NCI-H526 (cell line): ENCODE measurements around the gene MAST4.

Experiments
- DNase-seq, 2 experiments: peaks; one replicate each; lab custom pipeline; 2025; lab: John Stamatoyannopoulos, UW

The MAST4 gene

DNA sequence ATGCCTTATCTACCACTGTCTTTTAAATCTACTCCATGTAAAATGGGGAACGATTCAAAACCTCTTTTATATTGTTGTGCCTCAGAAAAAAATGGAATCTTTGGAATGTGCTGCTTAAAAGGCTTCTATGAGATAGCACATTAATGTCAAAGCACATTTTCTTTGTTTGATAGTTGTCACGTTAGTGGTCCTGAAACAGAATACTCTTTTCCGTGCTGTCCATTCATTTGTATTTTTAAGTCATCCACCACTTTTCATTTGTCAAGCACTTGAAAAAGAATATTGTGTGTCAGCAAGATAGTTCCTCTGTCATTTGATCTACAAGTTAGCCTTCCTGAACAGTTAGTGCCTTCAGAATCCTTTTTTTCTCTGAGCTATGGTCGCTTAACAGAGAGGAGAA, 246.9 kb downstream of the MAST4 start:
- DNase-seq: no peak

DNA sequence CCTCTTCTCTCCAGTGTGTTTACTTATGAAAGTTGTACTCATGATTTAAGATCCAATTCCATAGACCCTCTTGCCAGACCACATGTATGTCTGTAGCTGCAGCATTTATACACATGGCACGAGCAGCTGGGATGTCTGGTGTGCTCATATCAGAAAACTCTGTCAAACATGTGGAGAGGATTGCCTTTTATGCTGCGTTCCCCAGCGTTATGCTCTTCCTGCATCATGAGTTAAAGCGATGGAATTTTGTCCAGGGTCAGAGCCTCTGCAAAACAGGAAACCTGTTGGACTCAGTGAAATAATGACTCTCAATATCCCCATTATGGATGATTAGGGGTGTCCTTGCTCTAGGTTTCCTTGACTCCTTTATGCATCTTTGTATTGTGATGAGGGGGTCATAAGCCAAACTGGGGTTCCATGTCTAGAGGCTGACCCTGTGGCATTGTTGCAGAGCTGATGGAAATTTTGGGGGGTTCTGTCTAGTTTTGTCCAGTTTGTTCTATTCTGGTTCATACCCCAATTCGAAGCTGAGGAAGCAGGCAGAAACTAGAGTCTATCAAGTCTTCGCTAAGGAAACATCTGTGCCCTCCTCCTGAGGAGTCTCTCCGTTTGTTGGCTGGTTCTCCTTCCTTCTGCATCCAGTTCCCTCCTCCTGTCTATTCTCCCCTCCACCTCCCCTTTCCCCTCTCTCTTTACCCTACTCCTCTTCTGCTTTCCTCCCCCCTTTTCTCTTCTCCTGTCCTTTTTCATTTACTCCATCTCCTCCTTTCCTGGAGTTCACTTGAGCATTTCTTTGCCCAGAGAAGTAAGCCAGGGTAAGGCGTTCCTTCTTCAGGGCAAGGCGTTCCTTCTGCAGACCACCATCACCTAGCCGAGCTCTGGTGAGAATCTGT, 252.8 kb downstream of the MAST4 start:
- DNase-seq: no peak

DNA sequence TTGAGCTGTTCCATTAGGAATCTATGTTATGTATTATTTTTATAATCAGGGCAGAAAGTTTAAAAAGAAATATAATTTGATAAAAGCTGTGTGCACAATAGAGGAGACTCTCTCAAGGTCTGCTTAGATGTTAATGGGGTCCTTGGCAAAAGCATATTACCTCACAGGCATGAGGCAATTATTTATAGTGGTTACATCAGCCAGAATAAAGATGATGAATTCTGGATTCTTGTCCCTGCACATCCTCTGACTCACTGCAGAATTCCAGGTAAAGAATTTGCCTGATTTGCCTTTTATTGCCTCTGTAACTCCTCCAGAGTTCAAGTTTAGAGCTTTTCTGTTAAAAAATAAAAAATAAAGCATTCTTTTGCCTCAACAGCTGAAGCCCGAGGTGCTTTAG, 253.6 kb downstream of the MAST4 start:
- no peak for DNase-seq

DNA sequence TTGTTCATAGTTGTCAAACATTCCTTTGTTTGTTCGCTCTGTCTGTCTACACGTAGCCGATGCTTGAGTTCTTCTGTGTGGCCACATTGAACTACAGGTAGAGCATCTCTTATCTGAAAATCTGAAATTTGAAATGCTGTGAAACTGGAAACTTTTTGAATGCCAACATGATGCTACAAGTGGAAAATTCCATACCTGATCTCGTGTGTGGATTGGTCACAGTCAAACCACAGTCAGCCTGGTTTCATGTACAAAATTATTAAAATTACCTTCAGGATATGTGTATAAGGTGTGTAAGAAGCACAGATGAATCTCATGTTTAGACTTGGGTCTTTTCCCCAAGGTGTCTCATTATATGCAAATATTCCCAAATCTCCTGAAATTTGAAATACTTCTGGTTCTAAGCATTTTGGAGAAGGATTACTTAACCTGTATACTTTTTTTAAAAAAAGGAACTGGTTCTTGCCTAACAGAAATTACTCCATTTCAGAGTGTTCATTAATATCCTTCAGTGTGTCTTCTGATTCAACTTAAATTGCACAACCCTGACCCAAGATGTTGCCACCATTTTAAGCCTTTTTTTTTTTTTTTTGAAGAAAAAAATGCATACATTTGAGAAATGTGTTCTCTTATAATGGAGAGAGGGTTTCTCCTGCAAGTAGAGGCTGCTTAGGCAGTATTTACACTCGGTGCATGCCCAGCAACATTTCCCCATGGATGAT, 254.3 kb downstream of the MAST4 start:
- DNase-seq: no peak

DNA sequence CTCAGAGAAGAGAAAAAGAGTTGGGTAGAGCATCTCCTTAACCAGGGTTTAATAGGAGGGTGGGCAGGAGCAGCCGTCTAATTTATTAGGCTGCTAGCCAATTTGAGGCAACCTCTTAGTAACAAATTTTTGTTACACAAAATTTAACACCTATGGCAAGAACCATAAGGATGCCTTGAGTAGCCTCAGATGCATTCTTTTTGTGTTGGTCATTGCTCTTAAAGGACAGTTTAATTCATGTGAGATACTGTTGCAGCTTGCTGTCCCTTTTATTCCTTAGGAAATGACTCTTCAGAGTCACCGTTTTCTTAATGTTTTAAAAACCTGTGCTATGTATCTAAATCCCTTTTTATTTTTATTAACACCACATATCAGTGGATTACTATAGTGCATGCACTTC, 255.1 kb downstream of the MAST4 start:
- DNase-seq: no peak

DNA sequence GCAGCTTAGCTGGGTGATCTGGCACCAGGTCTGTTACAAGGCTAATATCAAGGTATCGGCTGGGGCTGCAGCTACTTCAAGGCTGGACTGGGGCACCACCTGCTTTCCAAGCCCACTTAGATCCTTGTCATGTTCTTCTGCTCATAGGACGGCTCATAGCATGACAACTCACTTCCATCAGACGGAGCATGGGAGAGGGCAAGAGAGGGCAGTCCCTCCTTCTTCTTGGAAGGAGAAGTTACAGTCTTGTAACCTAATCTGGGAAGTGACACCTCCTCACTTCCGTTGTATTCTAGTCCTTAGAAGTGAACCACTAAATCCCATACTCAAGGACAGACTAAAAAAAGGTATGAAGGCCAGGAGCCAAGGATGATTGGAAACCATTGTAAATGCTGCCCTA, 258.2 kb downstream of the MAST4 start:
- DNase-seq: no peak

DNA sequence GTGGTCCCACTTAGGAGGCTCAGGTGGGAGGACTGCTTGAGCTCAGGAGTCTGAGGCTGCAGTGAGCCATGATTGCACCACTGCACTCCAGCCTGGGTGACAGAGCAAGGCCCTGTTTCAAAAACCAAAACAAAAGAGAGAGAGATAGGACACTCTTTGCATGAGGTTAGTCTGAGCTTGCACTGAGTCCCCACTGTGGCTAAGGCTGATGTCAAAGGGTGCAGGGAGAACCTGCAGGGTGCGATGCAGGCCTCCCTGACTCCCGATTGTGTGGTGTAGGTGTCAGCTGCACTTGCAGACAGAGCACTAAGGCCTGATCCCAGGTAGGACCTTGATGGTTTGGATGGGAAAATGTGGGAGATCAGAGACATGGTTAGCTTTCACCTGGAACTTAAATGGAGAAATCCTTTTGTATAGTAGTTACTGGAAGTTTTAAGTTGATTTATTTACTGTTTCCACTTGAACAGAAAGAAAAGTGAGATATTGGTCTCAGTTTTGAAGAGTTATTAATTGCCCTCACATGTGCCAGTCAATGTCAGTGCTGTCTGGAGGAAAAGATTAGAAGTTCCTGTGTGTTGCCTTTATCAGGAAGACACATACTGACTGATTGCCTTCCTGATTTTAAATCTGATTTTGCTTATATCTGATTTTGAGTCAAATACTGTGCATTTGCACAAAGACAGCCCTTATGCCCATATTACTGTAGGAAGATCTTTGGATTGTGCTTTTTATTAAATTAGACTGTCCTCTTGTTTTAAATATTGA, 260.0 kb downstream of the MAST4 start:
- DNase-seq: no peak

DNA sequence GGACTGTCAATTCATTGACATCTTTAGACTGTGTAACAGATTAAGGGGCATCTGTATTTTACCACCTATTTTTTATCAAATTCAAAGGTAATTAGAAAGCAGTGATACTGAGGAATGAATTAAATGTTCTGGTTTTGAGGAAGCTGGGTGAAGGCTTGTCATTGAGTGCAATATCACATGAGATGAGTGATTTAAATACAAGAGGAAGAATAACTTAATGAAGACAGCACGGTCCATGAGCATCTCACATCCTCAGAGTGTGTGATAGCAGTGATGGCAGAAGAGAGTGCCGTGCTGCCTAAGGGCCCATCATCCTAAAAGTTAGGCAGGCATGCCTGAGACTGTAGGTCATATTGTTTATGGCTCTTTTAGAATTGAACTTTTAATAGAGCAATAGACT, 263.3 kb downstream of the MAST4 start:
- no peak for DNase-seq

DNA sequence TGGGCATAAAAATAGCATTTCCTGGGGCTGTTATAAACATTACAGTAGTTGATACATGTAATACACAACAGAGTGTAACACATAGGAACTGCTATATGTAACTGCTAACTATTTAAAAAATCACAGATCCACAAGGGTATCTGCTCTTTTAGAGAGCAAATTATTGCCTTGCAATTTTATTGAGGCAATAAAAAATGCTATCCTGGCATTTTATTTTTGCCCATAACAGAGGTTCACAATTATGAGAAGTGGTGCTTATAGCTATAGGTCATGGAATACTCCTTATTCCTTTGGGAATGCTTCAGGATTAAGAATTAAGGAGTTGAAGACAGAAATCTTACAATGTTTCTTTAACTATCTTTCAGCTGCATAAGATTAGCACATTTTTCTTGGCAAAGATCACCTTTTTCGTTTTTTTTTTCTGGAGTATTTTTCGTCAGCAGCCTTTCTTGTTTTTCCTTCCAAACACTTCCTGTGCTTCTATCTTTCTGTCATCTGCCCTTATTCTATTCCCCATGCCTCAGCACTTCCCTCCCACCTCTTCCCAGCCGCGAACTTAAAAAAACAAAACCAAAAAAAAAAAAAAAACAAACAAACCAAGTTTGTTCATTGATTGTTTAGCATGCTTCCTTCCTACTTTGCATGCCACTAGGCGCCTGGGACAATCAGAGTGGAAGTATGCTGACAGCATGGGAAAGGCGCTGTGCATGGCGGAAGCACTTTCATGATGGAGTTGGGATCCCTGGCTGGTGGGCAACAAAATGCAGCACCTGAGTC, 264.2 kb downstream of the MAST4 start:
- peak in 1 of 2 experiments; percentile 6 for DNase-seq

DNA sequence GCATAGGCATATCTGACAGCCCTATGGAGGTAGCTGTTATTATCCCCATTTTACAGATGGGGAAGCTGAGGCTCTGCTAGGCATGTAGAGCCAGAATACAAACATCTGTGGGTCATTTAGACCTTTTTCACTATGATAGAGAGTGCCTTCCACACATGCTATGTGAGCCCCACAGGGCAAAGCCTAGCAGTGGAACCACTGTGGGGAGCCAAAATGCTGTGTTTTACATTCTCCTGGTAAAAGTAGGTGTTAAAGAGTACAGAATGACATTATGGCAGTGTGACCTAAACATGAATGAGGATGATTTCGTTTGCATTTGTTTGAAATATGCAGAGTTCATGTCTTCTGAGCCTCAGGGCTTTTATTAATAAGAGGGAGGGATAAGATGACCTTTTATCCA, 265.2 kb downstream of the MAST4 start:
- DNase-seq: no peak

DNA sequence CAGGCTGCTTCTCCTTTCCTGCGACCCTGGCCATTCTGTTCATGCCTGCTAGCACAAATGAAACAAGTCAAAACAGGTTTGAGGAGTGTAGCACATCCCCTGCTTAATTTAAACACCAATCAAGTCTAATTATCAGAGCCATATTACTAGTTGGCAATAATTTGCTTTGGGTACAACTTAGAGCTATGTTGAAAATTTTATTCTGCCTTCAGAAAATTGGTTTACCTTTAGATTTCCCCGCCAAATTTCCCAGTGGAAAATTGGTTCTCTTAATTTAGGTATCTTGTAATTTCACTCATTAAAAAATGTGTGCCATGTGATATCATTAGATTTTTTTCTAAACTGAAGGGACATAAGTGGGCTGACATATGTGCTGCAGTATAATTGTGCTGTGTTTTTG, 265.8 kb downstream of the MAST4 start:
- DNase-seq: no peak

DNA sequence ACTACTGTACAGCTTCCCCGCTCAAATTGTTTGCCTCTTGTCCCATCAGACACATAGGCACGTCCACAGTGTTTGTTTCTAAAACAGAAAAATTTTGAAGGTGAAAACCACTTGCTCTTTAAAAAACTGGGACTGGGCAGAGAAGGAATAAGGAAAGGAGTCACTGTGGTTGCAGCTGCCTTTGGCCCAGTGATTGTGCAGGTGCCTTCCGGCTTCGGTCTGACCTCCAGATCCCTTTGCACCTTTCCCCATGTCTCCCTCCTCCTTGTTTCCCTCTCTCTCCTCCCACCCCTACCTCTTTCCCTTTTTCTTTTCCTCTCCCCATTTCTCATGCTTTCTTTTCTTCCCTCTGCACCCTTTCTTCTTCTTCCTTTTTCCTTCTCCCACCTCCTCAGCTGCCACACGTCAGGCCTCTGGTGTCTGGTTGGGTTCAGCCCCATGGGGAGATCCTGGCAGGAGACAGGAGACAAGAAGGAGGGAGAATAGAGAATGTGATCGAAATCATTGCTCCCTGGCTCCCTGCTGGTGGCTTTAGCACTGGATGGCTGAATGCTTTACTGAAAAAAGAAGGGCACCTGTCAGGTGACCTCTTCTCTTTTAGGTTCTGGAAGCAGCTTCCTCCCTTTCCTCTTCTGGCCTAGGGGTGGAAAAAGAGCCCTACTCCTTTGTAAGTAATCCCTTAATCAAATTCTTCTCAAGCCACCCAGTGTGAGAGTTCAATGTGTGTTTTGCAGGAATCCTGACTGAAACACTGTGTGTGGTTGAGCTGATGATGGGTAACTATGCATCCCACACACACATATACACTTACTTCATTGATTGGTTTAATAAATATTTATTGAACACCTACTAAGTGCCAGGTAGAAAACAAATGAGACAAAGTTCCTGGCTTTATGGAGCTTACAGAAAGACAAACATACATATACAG, 267.3 kb downstream of the MAST4 start:
- no peak for DNase-seq

DNA sequence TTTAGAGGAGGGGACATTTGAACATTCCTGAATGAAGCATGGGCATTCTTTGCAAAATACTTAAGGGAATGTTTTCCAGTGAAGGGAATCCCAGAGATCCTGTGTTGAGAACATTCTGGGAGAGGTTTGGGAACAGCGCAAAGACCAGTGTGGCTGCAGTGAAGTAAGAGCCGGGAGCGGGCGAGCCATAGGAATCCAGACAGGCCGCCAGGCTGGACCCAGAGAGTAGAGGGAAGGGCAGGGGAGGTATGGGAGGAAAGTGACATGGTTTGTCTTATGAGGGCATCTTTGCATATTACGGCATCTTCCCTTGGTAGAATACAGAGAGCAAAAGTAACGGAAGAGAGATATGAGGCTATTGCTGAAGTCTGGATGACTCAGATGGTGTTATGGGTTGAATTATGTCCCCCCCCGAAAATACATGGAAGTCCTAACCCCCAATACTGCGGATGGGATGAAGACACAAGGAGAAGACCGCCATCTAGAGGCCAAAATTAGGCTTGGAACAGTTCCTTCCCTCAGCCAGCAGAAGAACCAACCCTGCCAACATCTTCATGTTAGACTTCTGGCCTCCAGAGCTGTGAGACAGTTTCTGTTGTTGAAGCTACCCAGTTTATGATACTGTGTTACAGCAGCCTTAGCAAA, 268.2 kb downstream of the MAST4 start:
- DNase-seq: no peak

DNA sequence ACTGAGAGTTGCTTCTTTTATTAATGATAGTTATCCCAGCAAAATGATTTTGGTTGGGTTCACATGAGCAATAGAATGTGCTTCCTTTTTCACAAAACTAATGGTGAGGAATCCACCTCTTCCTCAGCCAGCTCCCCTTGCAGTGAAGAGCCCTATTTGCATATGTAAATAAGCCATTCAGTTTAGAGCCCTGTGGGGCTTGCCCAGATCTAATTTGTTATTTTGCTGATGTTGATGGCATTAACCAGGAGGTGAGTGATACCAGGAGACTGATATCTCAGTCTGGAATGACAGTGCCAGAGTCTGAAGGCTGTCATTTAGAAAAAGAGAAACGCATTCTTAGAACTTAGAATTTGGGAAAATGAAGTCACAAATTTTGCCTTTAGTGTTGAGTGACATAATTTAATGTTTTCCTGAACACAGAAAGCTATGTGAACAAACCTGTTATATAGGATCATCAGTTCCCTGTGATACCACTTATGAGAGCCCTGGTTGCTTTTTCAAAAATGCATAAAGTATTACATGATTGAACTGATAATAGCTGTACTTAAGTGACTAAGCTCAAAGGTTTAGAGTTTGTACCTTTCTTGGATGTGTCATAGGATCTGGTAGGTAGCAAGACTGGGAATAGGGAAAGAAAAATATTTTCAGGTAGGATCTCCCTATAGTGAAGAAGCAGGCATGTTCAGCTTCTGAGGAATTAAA, 271.6 kb downstream of the MAST4 start:
- peak; percentile 29 to 75 for DNase-seq

DNA sequence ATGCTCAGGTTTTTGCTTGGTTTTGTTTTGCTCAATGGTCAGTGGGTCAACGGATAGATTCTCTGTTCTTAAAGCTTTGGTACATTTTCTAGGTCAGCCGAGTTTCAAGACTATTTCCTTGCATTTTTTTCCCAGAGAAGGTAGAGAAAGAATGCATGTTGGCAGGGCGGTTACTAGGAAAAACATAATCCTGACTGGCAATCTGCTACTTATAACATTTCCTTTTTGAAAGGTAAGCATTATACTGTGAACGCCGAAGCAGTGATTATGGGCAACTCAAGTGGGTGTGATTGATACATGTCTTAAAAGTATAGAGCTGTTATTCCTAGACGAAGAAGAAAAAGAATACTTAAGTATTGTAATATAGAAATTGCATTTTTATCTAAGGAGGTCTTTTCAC, 273.2 kb downstream of the MAST4 start:
- no peak for DNase-seq

DNA sequence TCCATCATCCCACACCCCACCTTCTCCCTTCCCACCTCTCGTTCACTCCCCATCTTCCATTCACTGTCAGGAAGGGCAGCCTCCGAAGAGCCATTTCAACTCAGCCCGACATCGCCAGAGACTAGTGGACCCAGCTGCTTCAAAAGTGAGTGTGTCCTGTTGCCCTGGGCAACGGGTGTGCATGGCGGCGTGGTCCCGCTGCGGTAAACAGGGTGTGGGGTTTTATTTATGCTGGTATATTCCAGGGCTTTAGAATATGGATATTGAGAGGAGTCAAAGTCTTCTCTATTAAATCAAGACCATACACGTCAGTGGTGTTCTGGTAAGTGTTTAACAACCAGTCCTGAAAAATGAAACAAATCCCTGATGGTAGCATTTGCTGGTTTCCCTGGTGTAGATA, 274.5 kb downstream of the MAST4 start:
- DNase-seq: no peak

DNA sequence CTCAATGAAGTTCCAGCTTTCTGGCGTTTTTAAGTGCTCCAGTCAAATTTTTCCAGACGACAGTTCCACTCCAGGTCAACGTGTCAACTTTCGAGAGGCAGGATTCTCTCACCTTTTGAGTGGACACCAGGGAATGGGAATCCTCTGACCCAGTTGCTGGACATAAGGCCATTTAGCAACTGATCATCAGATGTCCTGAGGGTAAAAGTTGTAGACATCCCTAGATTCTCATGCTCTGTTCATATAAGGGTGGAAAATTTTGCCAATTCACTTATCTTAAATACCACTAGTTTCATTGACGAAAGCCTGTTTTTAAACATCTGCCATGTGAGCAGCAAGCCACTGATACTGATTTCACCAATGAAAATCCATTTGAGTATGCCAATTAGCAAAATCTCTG, 275.5 kb downstream of the MAST4 start:
- no peak for DNase-seq

DNA sequence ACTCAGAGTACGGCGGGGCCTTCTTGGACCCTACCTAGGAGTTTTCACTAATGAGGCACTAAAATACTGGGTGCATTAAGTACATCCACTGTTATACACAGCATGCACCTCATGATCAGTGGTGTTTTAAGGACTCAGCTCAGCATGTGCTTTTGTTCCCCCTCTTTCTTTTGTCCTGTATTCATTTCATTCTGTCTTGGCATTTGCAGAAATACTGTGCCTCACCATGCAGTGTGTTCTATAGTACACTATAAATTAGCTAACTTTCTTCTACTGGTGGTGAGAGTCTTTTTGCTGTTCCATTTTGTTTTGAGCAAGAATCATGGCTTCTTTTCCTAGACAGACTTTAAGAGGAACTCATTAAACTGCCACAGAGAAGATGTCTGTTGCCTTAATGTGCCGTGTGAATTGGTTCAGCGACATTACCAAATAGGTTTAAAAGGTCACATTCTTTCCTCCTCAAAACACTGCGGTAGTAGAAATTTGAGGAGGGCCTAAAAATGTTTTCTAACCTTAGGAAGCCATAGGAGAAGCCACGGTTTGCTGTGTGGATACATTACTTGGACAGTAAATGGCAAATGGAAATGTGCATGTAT, 276.6 kb downstream of the MAST4 start:
- no peak for DNase-seq

DNA sequence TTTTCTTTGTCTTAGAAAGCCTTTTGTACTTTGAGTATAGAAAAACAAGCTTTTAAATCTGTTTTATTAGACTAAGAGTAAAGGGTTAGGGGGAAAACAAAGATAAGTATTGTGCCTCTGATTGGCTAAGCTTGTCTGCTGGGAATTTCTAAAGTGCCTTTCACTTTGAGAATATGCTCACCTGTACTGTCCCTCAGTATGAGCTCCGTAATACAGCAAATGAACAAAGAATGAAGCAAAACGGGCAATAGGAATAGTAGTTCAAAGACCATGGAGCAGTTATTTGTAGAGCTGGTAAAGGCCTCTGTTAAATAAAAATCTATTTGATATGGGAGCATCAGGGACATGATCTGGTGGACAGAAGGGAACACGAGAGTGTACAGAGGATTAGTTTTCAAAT, 277.8 kb downstream of the MAST4 start:
- DNase-seq: no peak
